Gastroesophageal sphincter (tissue), 4 donors: ENCODE measurements around the gene GTF3C1. TPM values are rescaled to one million over a fixed set of nuclear protein-coding genes. Genes with fewer than 3 reads are reported as not detected.

Experiments used
- ATAC-seq: fragments of 150-250 bp; one replicate; pipeline ENCODE4 v1.9.1; 2016; ENCODE audit warnings: mild to moderate bottlenecking, moderate library complexity
- H3K27ac ChIP-seq, 4 donors: fragments of 200-600 bp; sonication (generic) in 3 of 4; 1 replicate in 3 of 4; 2 replicates in 1 of 4; pipeline ENCODE4 v1.5.1; 2016 to 2019
- H3K27me3 ChIP-seq: fragments of 200-600 bp; sonication (generic); one replicate; pipeline ENCODE4 v1.5.1; 2019
- H3K36me3 ChIP-seq, 2 donors: fragments of 200-600 bp; sonication (generic); one replicate each; pipeline ENCODE4 v1.5.1; 2019; ENCODE audit warnings: control low read depth in 1 of 2
- H3K4me1 ChIP-seq, 3 donors: fragments of 200-600 bp; sonication (generic); 1 replicate in 2 of 3; 2 replicates in 1 of 3; pipeline ENCODE4 v1.5.1; 2016 to 2019; ENCODE audit warnings: control low read depth in 2 of 3
- H3K4me3 ChIP-seq, 2 donors: fragments of 200-600 bp; sonication (generic); one replicate each; pipeline ENCODE4 v1.5.1; 2019; ENCODE audit warnings: mild to moderate bottlenecking in 1 of 2, moderate library complexity in 1 of 2
- H3K9me3 ChIP-seq, 3 donors: fragments of 200-600 bp; sonication (generic); one replicate each; pipeline ENCODE4 v1.5.1; 2017 to 2019; ENCODE audit warnings: control low read depth in 2 of 3
- CTCF ChIP-seq, 4 experiments: fragments of 200-600 bp in 2 of 4; fragments of 450-650 bp in 2 of 4; sonication (generic) in 1 of 4; IDR thresholded peaks; one replicate each; pipeline ENCODE4 v1.5.1; 2017 to 2019; ENCODE audit warnings: antibody characterized with exemption in 4 of 4, mild to moderate bottlenecking in 2 of 4, moderate library complexity in 2 of 4
- EP300 ChIP-seq: sonication (generic); formaldehyde crosslinking; IDR thresholded peaks from one replicate; pipeline ENCODE4 v1.6.1; 2017; ENCODE audit warnings: antibody characterized with exemption, mild to moderate bottlenecking
- POLR2A ChIP-seq, 2 donors: fragments of 450-650 bp; IDR thresholded peaks; one replicate each; pipeline ENCODE4 v1.6.1; 2017; ENCODE audit warnings: antibody characterized with exemption in 2 of 2, mild to moderate bottlenecking in 2 of 2, moderate library complexity in 1 of 2
- POLR2AphosphoS5 ChIP-seq: sonication (generic); formaldehyde crosslinking; IDR thresholded peaks from one replicate; pipeline ENCODE4 v1.6.1; 2017; ENCODE audit warnings: antibody characterized with exemption
- WGBS, 2 donors: methylation state at CpG; one replicate each; pipeline ENCODE4 v1.1.5; 2018; ENCODE audit warnings: low coverage in 1 of 2; 5-methylcytosine and 5-hydroxymethylcytosine counted together
- total RNA-seq, 4 donors: library from RNA; depleted of rRNA; stranded (reverse); fragments of >200 nt; gene quantifications; one replicate each; pipeline ENCODE4 v1.1.0, GENCODE V29; 2016

The GTF3C1 gene
- total RNA-seq, 4 donors from 2014 or later: 37.0 to 57.8 (median 49.1) TPM

- peaks cover 0 to 63% of the 10 kb centered on the region in 2 donors for H3K36me3 ChIP-seq
- no peak overlapping the region for H3K4me3 ChIP-seq
- TF ChIP-seq EP300 (no peak), POLR2A (IDR thresholded peaks at IDR 0.05) (no peak), CTCF (IDR thresholded peaks at IDR 0.05) (no peak), POLR2AphosphoS5 (no peak)
- WGBS, 2 donors: 86% methylated on average over 3 to 4 of the region's 4 CpGs
- ATAC-seq: no peak
- H3K27ac ChIP-seq: no peak overlapping the region
- no peaks in the 10 kb centered on the region for H3K9me3 ChIP-seq
- H3K4me1 ChIP-seq: peaks cover 0 to 33% (median 12%) of the 10 kb centered on the region in 3 donors
- no peaks in the 10 kb centered on the region for H3K27me3 ChIP-seq
Observed at GRCh38 chr16:27544671-27545070, 5.0 kb downstream of the GTF3C1 start.

GRCh38 chr16:27543801-27544200, 5.9 kb downstream of the GTF3C1 start:
- peaks cover 0 to 71% of the 10 kb centered on the region in 2 donors for H3K36me3 ChIP-seq
- TF ChIP-seq POLR2A (IDR thresholded peaks at IDR 0.05) (no peak), CTCF (IDR thresholded peaks at IDR 0.05) (no peak), EP300 (no peak), POLR2AphosphoS5 (no peak)
- no peaks in the 10 kb centered on the region for H3K27me3 ChIP-seq
- H3K4me1 ChIP-seq: peaks cover 0 to 28% (median 9%) of the 10 kb centered on the region in 3 donors
- H3K4me3 ChIP-seq: no peak overlapping the region
- 96 to 100% methylated on average over 1 to 3 of the region's 3 CpGs for whole genome bisulfite sequencing, 2 donors
- H3K9me3 ChIP-seq: no peaks in the 10 kb centered on the region
- H3K27ac ChIP-seq: no peak overlapping the region
- no peak for ATAC-seq

GRCh38 chr16:27539636-27540035, 10.1 kb downstream of the GTF3C1 start:
- H3K4me3 ChIP-seq: no peak overlapping the region
- H3K27me3 ChIP-seq: no peaks in the 10 kb centered on the region
- no peak for TF ChIP-seq EP300
- TF ChIP-seq POLR2AphosphoS5: no peak
- no peaks in the 10 kb centered on the region for H3K9me3 ChIP-seq
- H3K4me1 ChIP-seq: no peaks in the 10 kb centered on the region
- 78 to 100% methylated on average over 4 to 5 of the region's 5 CpGs for WGBS, 2 donors
- peaks cover 0 to 99% of the 10 kb centered on the region in 2 donors for H3K36me3 ChIP-seq
- no peak for ATAC-seq
- no peak overlapping the region for H3K27ac ChIP-seq

- WGBS, 2 donors: 81 to 100% methylated on average over 1 to 2 of the region's 2 CpGs
- TF ChIP-seq CTCF (IDR thresholded peaks at IDR 0.05): no peak
- peaks cover 0 to 99% of the 10 kb centered on the region in 2 donors for H3K36me3 ChIP-seq
- H3K9me3 ChIP-seq: no peaks in the 10 kb centered on the region
- no peaks in the 10 kb centered on the region for H3K27me3 ChIP-seq
- no peaks in the 10 kb centered on the region for H3K4me1 ChIP-seq
- no peak overlapping the region for H3K4me3 ChIP-seq
- H3K27ac ChIP-seq: no peak overlapping the region
- ATAC-seq: no peak
Observed at GRCh38 chr16:27539120-27539519, 10.6 kb downstream of the GTF3C1 start.

GRCh38 chr16:27538528-27538927, 11.2 kb downstream of the GTF3C1 start:
- Histone ChIP-seq H3K27ac (no peak overlapping the region), H3K36me3 (peaks cover 0 to 99% of the 10 kb centered on the region in 2 donors), H3K4me1 (no peaks in the 10 kb centered on the region), H3K4me3 (no peak overlapping the region), H3K9me3 (no peaks in the 10 kb centered on the region), H3K27me3 (no peaks in the 10 kb centered on the region)
- TF ChIP-seq POLR2AphosphoS5 (no peak), EP300 (no peak), CTCF (IDR thresholded peaks at IDR 0.05) (no peak), POLR2A (IDR thresholded peaks at IDR 0.05) (no peak)
- no peak for ATAC-seq
- 65 to 70% methylated on average over 4 to 5 of the region's 5 CpGs for WGBS, 2 donors

- ATAC-seq: no peak
- peaks cover 0 to 99% of the 10 kb centered on the region in 2 donors for H3K36me3 ChIP-seq
- 80 to 92% methylated on average over 2 of the region's 4 CpGs for WGBS, 2 donors
Observed at GRCh38 chr16:27534256-27534655, 15.5 kb downstream of the GTF3C1 start.

More at GRCh38 chr16:27534256-27534655, 15.5 kb downstream of the GTF3C1 start:
- no peak overlapping the region for H3K27ac ChIP-seq
- no peaks in the 10 kb centered on the region for H3K4me1 ChIP-seq
- no peak overlapping the region for H3K4me3 ChIP-seq
- TF ChIP-seq EP300 (no peak), CTCF (IDR thresholded peaks at IDR 0.05) (no peak), POLR2A (IDR thresholded peaks at IDR 0.05) (no peak), POLR2AphosphoS5 (no peak)
- H3K9me3 ChIP-seq: no peaks in the 10 kb centered on the region
- no peaks in the 10 kb centered on the region for H3K27me3 ChIP-seq
